ENCODE data around the gene NCAM1.

GRCh38 chr11:113023228-113023627 lies 62.0 kb downstream of the NCAM1 start:
- no peak for TF ChIP-seq POLR2A (IDR thresholded peaks at IDR 0.05; ENCODE audit: low read length)
- no peak for TF ChIP-seq GATA1 (IDR thresholded peaks at IDR 0.05; ENCODE audit: low read depth, low read length)
